Testis (tissue), 3 donors: ENCODE measurements around the gene WDR47. TPM values are rescaled to one million over a fixed set of nuclear protein-coding genes. Genes with fewer than 3 reads are reported as not detected.
"Not testable (repeated sequence)": the region's sequence is repeated elsewhere in the genome, so short reads cannot be mapped to it uniquely, and the experiment has no call there.

ENCODE experiments used
- DNase-seq: peaks from one replicate; pipeline ENCODE4 v3.0.0-alpha.2; 2019
- H3K27ac ChIP-seq, 2 donors: fragments of 200-600 bp; sonication (generic); one replicate each; pipeline ENCODE4 v1.5.1; 2019
- H3K27me3 ChIP-seq: fragments of 200-600 bp; sonication (generic); one replicate; pipeline ENCODE4 v1.5.1; 2019
- H3K36me3 ChIP-seq: fragments of 200-600 bp; sonication (generic); one replicate; pipeline ENCODE4 v1.5.1; 2017; ENCODE audit warnings: low read depth; ENCODE audit errors: missing control alignments
- H3K4me1 ChIP-seq: fragments of 200-600 bp; sonication (generic); one replicate; pipeline ENCODE4 v1.5.1; 2019
- H3K4me3 ChIP-seq, 2 donors: fragments of 200-600 bp; sonication (generic); one replicate each; pipeline ENCODE4 v1.5.1; 2017 to 2019
- H3K9me3 ChIP-seq: fragments of 200-600 bp; sonication (generic); one replicate; pipeline ENCODE4 v1.5.1; 2017
- POLR2A ChIP-seq: fragments of 450-650 bp; IDR thresholded peaks from one replicate; pipeline ENCODE4 v1.6.1; 2017; ENCODE audit warnings: antibody characterized with exemption, mild to moderate bottlenecking, moderate library complexity
- WGBS, 2 donors: methylation state at CpG; one replicate each; pipeline ENCODE4 v1.1.5; 2018; 5-methylcytosine and 5-hydroxymethylcytosine counted together
- intact Hi-C: fragments of 100-400 bp; cut with DNase I; formaldehyde crosslinking; loops from one replicate; pipeline ENCODE4 v1.15.1; 2023; ENCODE audit warnings: low total_unique reads
- polyA plus RNA-seq: library from polyadenylated mRNA; stranded (reverse); fragments of 350-450 nt; fragmentation: Illumina TruSeq; extraction: RNeasy Lipid Tissue Mini Kit (QIAGEN cat#74804); gene quantifications from one replicate; pipeline ENCODE4 v1.2.3, GENCODE V29; 2014; ENCODE audit warnings: low read depth, low replicate concordance; ENCODE audit not compliant: insufficient read depth
- small RNA-seq, 2 donors: library from RNA; depleted of rRNA; stranded (forward); fragments of <200 nt; gene quantifications; one replicate each; pipeline ENCODE3, GENCODE V24; 2016
- total RNA-seq, 2 donors: library from RNA; depleted of rRNA; stranded (reverse); fragments of >200 nt; gene quantifications; one replicate each; pipeline ENCODE4 v1.2.3, GENCODE V29; 2016
- TF ChIP-seq, protein P1 (sequence below), 3 experiments: fragments of 450-650 bp in 2 of 3; fragments of 200-600 bp in 1 of 3; sonication (generic) in 1 of 3; IDR thresholded peaks; one replicate each; pipeline ENCODE4 v1.5.1; 2016 to 2019; ENCODE audit warnings: antibody characterized with exemption in 3 of 3, mild to moderate bottlenecking in 2 of 3, moderate library complexity in 1 of 3

Gene WDR47
- total and polyA plus RNA-seq, 3 donors from 2014 or later: 34.7 to 40.5 (median 40.4) TPM

DNA sequence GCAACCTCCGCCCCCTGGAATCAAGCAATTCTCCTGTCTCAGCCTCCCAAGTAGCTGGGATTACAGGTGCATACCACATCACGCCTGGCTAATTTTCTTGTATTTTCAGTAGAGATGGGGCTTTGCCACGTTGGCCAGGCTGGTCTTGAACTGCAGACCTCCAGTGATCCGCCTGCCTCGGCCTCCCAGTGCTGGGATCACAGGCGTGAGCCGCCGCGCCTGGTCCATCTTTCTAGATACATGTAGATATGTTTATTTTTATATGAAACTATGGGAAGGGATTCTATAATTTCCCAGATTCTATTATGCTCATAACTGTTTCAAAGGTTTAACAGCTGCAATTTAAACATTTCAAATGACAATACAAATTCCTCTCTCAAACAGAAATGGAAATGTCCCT lies 105.7 kb downstream of the WDR47 start:
- H3K36me3 ChIP-seq: no peaks in the 10 kb centered on the region

DNA sequence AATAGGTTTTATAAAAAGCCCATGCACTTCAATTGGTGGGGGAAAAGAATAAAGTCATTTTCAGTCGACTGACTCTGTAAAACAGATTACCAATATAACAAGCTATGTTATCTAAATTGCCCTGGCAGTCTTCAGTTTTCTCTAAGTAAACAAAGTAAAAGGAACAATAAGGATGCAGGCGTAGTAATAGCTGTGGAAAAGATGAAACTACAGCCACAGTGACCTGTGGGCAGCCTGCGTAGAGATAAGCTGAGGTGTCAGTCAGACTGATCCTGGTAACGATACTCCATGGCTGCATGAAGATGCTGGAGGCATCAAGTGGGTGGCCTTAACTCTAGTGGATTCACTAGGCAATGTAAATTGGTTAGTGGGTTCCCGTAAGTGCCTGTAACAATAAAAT lies 108.0 kb downstream of the WDR47 start:
- Histone ChIP-seq H3K27ac (no peak overlapping the region), H3K4me1 (no peaks in the 10 kb centered on the region), H3K36me3 (no peaks in the 10 kb centered on the region), H3K4me3 (no peak overlapping the region), H3K9me3 (no peaks in the 10 kb centered on the region), H3K27me3 (no peaks in the 10 kb centered on the region)
- 88 to 96% methylated on average over 5 of the region's 5 CpGs for WGBS, 2 donors
- intact Hi-C loops: no loop called here
- DNase-seq: no peak
- no peak for TF ChIP-seq POLR2A
- TF ChIP-seq, protein P1, sequence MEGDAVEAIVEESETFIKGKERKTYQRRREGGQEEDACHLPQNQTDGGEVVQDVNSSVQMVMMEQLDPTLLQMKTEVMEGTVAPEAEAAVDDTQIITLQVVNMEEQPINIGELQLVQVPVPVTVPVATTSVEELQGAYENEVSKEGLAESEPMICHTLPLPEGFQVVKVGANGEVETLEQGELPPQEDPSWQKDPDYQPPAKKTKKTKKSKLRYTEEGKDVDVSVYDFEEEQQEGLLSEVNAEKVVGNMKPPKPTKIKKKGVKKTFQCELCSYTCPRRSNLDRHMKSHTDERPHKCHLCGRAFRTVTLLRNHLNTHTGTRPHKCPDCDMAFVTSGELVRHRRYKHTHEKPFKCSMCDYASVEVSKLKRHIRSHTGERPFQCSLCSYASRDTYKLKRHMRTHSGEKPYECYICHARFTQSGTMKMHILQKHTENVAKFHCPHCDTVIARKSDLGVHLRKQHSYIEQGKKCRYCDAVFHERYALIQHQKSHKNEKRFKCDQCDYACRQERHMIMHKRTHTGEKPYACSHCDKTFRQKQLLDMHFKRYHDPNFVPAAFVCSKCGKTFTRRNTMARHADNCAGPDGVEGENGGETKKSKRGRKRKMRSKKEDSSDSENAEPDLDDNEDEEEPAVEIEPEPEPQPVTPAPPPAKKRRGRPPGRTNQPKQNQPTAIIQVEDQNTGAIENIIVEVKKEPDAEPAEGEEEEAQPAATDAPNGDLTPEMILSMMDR (IDR thresholded peaks at IDR 0.05): no peak

More for the DNA sequence above, 105.7 kb downstream of the WDR47 start:
- H3K27ac ChIP-seq: no peak overlapping the region
- H3K27me3 ChIP-seq: no peaks in the 10 kb centered on the region
- WGBS, 2 donors: 93 to 97% methylated on average over 9 of the region's 9 CpGs
- no peak overlapping the region for H3K4me3 ChIP-seq
- H3K9me3 ChIP-seq: no peaks in the 10 kb centered on the region
- intact Hi-C loops: no loop called here
- TF ChIP-seq POLR2A: no peak
- TF ChIP-seq, protein P1 (IDR thresholded peaks at IDR 0.05): no peak
- no peak for DNase-seq
- H3K4me1 ChIP-seq: no peaks in the 10 kb centered on the region

DNA sequence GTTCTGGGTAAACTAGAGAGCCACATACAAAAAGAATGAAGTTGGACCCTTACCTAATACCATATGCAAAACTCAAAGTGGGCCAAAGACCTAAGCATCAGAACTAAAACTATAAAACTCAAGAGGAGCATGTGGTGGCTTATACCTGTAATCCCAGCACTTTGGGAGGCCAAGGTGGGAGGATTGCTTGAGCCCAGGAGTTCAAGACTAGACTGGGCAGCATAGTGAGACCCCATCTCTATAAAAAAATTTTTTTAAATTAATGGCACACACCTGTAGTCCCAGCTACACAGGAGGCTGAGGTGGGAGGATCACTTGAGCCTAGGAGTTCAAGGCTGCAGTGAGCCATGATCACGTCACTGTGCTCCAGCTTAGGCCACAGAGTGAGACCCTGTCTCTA lies 114.3 kb downstream of the WDR47 start:
- H3K4me3 ChIP-seq, H3K4me1 ChIP-seq, intact Hi-C loops, H3K27ac ChIP-seq, H3K9me3 ChIP-seq, H3K36me3 ChIP-seq, DNase-seq, H3K27me3 ChIP-seq: not testable (repeated sequence)
- WGBS, 2 donors: 92 to 94% methylated on average over 1 of the region's 1 CpG

DNA sequence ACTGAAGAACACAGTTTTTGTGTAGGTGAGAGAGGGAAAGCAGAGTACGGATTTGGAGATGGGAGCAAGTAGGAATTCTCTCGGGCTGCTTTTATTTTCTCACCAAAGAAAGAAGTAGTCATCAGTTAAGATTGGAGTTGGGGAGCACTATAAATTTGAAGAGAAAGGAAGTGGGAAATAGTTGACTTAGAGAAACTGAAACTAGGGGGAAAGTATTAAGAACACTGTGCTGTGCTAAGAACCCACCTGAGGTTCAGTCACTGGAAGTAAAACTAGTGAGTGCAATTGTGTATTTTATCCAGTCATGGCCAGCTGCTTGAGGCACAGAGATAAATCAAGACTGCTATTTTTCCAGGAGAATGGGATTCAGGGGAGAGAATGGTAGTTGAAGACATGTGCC lies 116.0 kb downstream of the WDR47 start:
- 97 to 98% methylated on average over 2 of the region's 2 CpGs for WGBS, 2 donors
- no peaks in the 10 kb centered on the region for H3K36me3 ChIP-seq
- no peak for DNase-seq
- no peak overlapping the region for H3K4me3 ChIP-seq
- intact Hi-C loops: no loop called here
- no peaks in the 10 kb centered on the region for H3K9me3 ChIP-seq
- no peaks in the 10 kb centered on the region for H3K27me3 ChIP-seq
- no peak overlapping the region for H3K27ac ChIP-seq
- TF ChIP-seq POLR2A: no peak
- TF ChIP-seq, protein P1 (IDR thresholded peaks at IDR 0.05): no peak
- H3K4me1 ChIP-seq: no peaks in the 10 kb centered on the region

Small RNA genes within 50 kb of the gene (small RNA-seq; reads per million reads assigned to genes)
- 0 reads per million in 2 donors for gene BX679664.1
- gene BX679664.2: 0 reads per million in 2 donors

Other genes with a start within 250 kb of the WDR47 start
- 1 to 10 TPM; 3.8 to 8.1 TPM for gene AKNAD1, start 185.0 kb downstream of the WDR47 start, total RNA-seq
- gene AKNAD1, start 185.0 kb downstream of the WDR47 start, polyA plus RNA-seq: 9.8 TPM
- 10 to 100 TPM; 18.1 to 19.4 TPM for gene GPSM2, start 165.1 kb downstream of the WDR47 start, total RNA-seq
- gene GPSM2, start 165.1 kb downstream of the WDR47 start, polyA plus RNA-seq: 20.8 TPM
- gene CLCC1, start 78.6 kb downstream of the WDR47 start, total RNA-seq: 10 to 100 TPM; 23.6 to 34.6 TPM
- gene CLCC1, start 78.6 kb downstream of the WDR47 start, polyA plus RNA-seq: 16.4 TPM
- 10 to 100 TPM; 27.9 to 42.0 TPM for gene TAF13, start 33.9 kb upstream of the WDR47 start, total RNA-seq
- 38.5 TPM for gene TAF13, start 33.9 kb upstream of the WDR47 start, polyA plus RNA-seq
- 10 to 100 TPM; 34.6 to 37.3 TPM for gene TMEM167B, start 48.7 kb upstream of the WDR47 start, total RNA-seq
- gene TMEM167B, start 48.7 kb upstream of the WDR47 start, polyA plus RNA-seq: 47.0 TPM
- gene ELAPOR1, start 72.0 kb upstream of the WDR47 start, total RNA-seq: 10 to 100 TPM; 31.2 to 47.8 TPM
- 82.3 TPM for gene ELAPOR1, start 72.0 kb upstream of the WDR47 start, polyA plus RNA-seq
- gene SARS1, start 171.8 kb upstream of the WDR47 start, total RNA-seq: 100 to 1,000 TPM; 112 to 149 TPM
- gene SARS1, start 171.8 kb upstream of the WDR47 start, polyA plus RNA-seq: 132 TPM
- 100 to 1,000 TPM; 107 to 140 TPM for gene CELSR2, start 207.4 kb upstream of the WDR47 start, total RNA-seq
- gene CELSR2, start 207.4 kb upstream of the WDR47 start, polyA plus RNA-seq: 59.6 TPM
- 10 to 100 TPM; 34.0 to 48.9 TPM for gene PSRC1, start 241.0 kb upstream of the WDR47 start, total RNA-seq
- 24.0 TPM for gene PSRC1, start 241.0 kb upstream of the WDR47 start, polyA plus RNA-seq